ENCODE results near the gene PAK5. TPM values are rescaled to one million over a fixed set of nuclear protein-coding genes. Genes with fewer than 3 reads are reported as not detected.

Gene PAK5
- total and polyA plus RNA-seq, 9 of the 15 experiments (the other 6 are each of a cell fraction or from before 2014, with no cell fraction given): not detected

GRCh38 chr20:9516234-9516871 is 322.5 kb downstream of the PAK5 start:
- no TSS peak for BruUV-seq (replicated peaks)
- H3K4me3 ChIP-seq: no peak overlapping the region
- intact Hi-C loops (cut with micrococcal nuclease) (no loop called here), in situ Hi-C loops (cut with MboI) (no loop called here)
- no peaks in the 10 kb centered on the region for H4K20me1 ChIP-seq (replicated peaks; ENCODE audit: control insufficient read depth, insufficient read depth, low read length)
- H3K27ac ChIP-seq (ENCODE audit: extremely low read depth, low read depth, low read length): no peak overlapping the region
- H3K9ac ChIP-seq (ENCODE audit: insufficient read depth in 1 of 2, low read depth in 2 of 2, low read length in 2 of 2): no peak overlapping the region
- DNase-seq (ENCODE audit: extremely low read depth in 1 of 4, low spot score in 3 of 4) (no peak), FAIRE-seq (no peak), ATAC-seq (no peak)
- ChIA-PET CTCF (ENCODE audit: low intra/inter-chr PET ratio) (no interaction called here), POLR2A (interaction anchor here (0.7 kb wide), 1 partner anchor 484 kb away, joined by 3 read pairs; no protein-coding TSS in a partner anchor)
- no peaks in the 10 kb centered on the region for H3K9me1 ChIP-seq (ENCODE audit: control insufficient read depth, insufficient read depth, low read length)
- no peaks in the 10 kb centered on the region for H3K4me1 ChIP-seq (replicated peaks in 1 of 2; ENCODE audit: control insufficient read depth in 2 of 2, insufficient read depth in 2 of 2, low read length in 2 of 2)
- no peaks in the 10 kb centered on the region for H3K36me3 ChIP-seq (ENCODE audit: control insufficient read depth, insufficient read depth, low read length)
- no peaks in the 10 kb centered on the region for H3K9me3 ChIP-seq (replicated peaks; ENCODE audit: control insufficient read depth, insufficient read depth, low read depth, low read length)
- H3K27me3 ChIP-seq (ENCODE audit: control insufficient read depth in 2 of 2, insufficient read depth in 2 of 2, low read length in 2 of 2): no peaks in the 10 kb centered on the region; a peak in 1 of 5 replicates
- H3K4me2 ChIP-seq (ENCODE audit: insufficient read depth, low read length): no peak overlapping the region
- 4% methylated on average over 17 of the region's 28 CpGs for WGBS (ENCODE audit: insufficient coverage, low coverage, missing lambda C conversion rate)
- no peak for TF ChIP-seq ZNF347 (CRISPR knock-in tag; IDR thresholded peaks at IDR 0.05; ENCODE audit: low read depth)
- TF ChIP-seq JUN (IDR thresholded peaks at IDR 0.05; ENCODE audit: borderline replicate concordance, low read depth, low read length): no peak
- TF ChIP-seq JUN (CRISPR knock-in tag; IDR thresholded peaks at IDR 0.05; ENCODE audit: borderline replicate concordance): no peak
- TF ChIP-seq HES1 (IDR thresholded peaks at IDR 0.05; ENCODE audit: low read depth): no peak
- TF ChIP-seq FOXA3 (CRISPR knock-in tag; conservative IDR thresholded peaks at IDR 0.05 in 1 of 2, IDR thresholded peaks at IDR 0.05 in 1 of 2): no peak
- TF ChIP-seq POU5F1 (IDR thresholded peaks at IDR 0.05; ENCODE audit: borderline replicate concordance, low read depth, low read length, partially characterized antibody): no peak
- no peak for TF ChIP-seq CHD4 (IDR thresholded peaks at IDR 0.05; ENCODE audit: insufficient read depth, insufficient replicate concordance, low read depth, low read length, poor library complexity, severe bottlenecking)
- TF ChIP-seq ZNF395 (CRISPR knock-in tag; IDR thresholded peaks at IDR 0.05): no peak
- no peak for TF ChIP-seq HCFC1 (IDR thresholded peaks at IDR 0.05; ENCODE audit: low read depth, low read length)
- TF ChIP-seq ZNF699 (CRISPR knock-in tag; IDR thresholded peaks at IDR 0.05; ENCODE audit: insufficient replicate concordance): no peak
- TF ChIP-seq NFATC3 (IDR thresholded peaks at IDR 0.05): no peak
- TF ChIP-seq ARNT (IDR thresholded peaks at IDR 0.05): no peak
- TF ChIP-seq ZNF583 (CRISPR knock-in tag; IDR thresholded peaks at IDR 0.05): no peak
- no peak for TF ChIP-seq EP300 (IDR thresholded peaks at IDR 0.05; ENCODE audit: low read length)
- TF ChIP-seq BRD9 (IDR thresholded peaks at IDR 0.05; ENCODE audit: low read depth, partially characterized antibody): no peak
- no peak for TF ChIP-seq ZNF717 (CRISPR knock-in tag; IDR thresholded peaks at IDR 0.05)
- no peak for TF ChIP-seq CHAMP1 (IDR thresholded peaks at IDR 0.05)
- H2AFZ ChIP-seq (ENCODE audit: low read depth, low read length): no peak overlapping the region
- H3K79me2 ChIP-seq (ENCODE audit: control insufficient read depth, insufficient read depth, low read length): no peaks in the 10 kb centered on the region
